GM23248 (cell line): Measurements from ENCODE around the gene TNFRSF13B.

Source experiments
- EZH2 ChIP-seq: fragments of 200-600 bp; sonication (generic); IDR thresholded peaks from 2 replicates; pipeline ENCODE4 v1.6.1; 2018; ENCODE audit warnings: antibody characterized with exemption, mild to moderate bottlenecking; ENCODE audit not compliant: insufficient read depth, poor library complexity, severe bottlenecking
- EZH2phosphoT487 ChIP-seq: fragments of 200-600 bp; sonication (generic); IDR thresholded peaks from 2 replicates; pipeline ENCODE4 v1.6.1; 2018; ENCODE audit warnings: antibody characterized with exemption, moderate library complexity, mild to moderate bottlenecking, low read depth; ENCODE audit not compliant: insufficient read depth

GRCh38 chr17:16987830-16988601 lies 16.1 kb upstream of the TNFRSF13B start:
- no peak for TF ChIP-seq EZH2phosphoT487
- no peak for TF ChIP-seq EZH2
